Suppressor macrophage treated with lipopolysaccharide for 1 hour (primary cell): ENCODE measurements around the gene GGTLC2.
"Not testable (repeated sequence)": the region's sequence is repeated elsewhere in the genome, so short reads cannot be mapped to it uniquely, and the experiment has no call there.

Experiments
- DNase-seq, 3 donors: peaks; one replicate each; pipeline ENCODE4 v3.0.0-alpha.2; 2020 to 2022

GGTLC2 gene

DNA sequence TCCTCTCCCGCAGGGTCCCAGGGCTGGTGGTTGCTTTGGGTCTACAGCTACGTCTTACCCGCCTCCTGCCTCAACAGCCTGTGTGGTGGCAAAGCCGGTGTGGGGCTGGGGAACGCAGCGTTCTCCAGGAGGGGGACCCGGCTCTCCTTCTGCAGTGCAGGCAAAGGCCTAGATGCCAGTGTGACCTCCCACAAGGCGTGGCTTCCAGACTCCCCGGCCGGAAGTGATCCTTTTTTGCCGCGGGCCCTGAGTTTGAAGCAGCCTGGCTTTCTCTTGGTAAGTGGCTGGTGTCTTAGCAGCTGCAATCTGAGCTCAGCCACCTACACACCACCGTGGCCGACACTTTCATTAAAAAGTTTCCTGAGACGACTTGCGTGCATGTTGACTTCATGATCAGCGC, 6.1 kb upstream of the GGTLC2 start:
- not testable (repeated sequence) for DNase-seq

DNA sequence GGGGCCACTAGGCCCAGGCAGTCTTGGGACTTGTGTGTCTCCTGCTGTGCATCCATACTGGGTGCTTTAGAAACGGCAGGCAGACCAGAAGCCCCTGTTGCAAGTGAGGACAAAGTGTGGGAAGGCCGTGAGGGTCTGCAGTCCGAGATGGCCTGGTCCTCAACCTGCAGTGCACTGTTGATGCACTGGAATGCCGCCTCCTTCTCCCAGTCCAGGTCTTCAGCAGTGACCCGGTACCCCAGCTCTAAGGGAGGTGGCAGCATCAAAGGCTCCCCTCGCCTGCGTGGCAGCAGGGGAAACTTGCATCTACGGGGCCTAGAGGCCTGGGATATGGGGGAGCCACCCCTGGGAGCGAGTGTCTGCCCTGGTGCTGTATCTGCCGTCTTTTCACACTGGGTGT, 2.2 kb upstream of the GGTLC2 start:
- not testable (repeated sequence) for DNase-seq

- DNase-seq = not testable (repeated sequence)
Measured at GRCh38 chr22:22645969-22646368, 1.6 kb downstream of the GGTLC2 start.

GRCh38 chr22:22647952-22648351, 3.5 kb downstream of the GGTLC2 start:
- DNase-seq = not testable (repeated sequence)

DNA sequence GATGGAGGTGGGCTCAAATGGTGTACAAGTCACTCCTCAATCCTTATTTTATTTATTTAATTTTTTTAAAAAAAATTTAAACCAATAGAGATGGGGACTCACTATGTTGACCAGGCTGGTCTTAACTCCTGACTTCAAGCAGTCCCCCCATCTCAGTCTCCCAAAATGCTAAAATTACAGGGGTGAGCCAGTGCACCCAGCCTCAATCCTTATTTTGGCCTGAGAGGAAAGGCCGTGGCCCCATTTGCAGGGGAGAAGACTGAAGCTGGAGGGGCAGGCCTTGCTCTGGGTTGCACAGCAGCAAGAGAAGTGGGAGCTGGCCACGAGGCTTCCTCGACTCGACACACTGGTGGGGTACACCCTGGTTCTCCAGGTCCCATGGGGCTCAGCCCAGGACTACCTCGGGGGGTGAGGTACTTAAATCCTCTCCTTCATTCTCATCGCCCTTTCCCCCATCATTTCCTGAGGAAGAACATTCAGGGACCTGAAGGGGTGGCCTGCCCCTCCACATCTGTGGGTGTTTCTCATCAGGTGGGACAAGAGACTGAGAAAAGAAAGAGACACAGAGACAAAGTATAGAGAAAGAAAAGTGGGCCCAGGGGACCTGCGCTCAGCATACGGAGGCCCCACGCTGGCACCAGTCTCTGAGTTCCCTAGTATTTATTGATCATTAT, 4.6 kb downstream of the GGTLC2 start:
- DNase-seq = not testable (repeated sequence)

DNA sequence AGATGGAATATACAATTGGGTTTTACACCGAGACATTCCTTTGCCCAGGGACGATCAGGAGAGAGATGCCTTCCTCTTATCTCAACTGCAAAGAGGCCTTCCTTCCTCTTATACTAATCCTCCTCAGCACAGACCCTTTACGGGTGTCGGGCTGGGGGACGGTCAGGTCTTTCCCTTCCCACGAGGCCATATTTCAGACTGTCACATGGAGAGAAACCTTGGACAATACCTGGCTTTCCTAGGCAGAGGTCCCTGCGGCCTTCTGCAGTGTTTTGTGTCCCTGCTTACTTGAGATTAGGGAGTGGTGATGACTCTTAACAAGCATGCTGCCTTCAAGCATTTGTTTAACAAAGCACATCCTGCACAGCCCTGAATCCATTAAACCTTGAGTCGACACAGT, 5.3 kb downstream of the GGTLC2 start:
- not testable (repeated sequence) for DNase-seq

DNA sequence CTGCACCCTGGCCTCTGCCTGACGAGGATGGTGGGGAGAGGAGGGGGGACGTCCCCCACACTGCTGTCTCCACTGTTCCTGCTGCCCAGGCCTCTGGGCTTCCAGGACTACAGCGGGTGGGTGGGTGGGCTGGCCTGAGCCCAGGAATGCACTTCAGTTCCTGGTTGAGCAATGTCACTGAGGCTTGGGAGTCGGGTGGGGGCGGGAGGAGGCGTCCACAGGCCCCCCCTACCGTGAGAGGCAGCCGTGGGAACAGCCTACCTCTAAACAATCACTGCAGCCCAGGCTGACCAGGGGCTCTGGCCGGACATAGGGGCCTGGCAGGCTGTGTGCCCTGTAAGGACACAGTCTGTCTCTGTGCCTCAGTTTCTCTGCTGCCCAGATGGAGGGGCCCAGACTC, 6.0 kb downstream of the GGTLC2 start:
- DNase-seq = not testable (repeated sequence)

DNA sequence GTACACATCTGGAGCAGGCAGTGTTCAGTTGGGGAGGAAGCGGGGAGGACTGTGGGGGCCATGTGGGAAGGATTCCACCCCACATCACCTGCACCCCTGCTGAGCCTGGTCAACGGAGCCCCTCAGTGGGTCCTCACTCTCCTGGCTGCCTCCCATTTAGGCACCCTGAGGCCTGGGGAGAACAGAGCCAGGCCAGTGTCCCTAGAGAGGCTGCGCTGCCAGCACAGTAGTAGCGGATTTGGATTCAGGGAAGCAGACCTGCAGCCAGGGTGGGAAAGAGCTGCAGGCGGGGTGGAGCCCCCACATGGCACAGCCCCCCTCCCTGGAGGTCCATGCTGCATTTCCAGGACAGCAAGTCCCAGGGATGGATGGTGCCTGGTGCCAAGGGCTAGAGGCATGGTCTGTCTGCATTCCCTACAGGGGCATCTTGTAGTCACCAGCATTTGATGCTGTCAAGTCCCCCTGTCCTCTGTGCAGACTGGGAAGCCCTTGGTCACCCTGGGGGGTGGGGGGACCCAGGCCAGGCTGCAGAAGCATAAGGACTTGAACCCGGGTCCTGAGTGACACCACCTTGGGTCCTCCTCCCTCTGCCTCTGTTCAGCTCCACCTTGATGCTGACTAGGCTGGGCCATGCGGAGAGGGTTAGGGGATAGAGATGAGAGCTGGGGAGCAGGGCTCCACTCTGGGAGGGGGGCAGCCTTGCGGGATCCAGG, 6.5 kb downstream of the GGTLC2 start:
- not testable (repeated sequence) for DNase-seq

DNA sequence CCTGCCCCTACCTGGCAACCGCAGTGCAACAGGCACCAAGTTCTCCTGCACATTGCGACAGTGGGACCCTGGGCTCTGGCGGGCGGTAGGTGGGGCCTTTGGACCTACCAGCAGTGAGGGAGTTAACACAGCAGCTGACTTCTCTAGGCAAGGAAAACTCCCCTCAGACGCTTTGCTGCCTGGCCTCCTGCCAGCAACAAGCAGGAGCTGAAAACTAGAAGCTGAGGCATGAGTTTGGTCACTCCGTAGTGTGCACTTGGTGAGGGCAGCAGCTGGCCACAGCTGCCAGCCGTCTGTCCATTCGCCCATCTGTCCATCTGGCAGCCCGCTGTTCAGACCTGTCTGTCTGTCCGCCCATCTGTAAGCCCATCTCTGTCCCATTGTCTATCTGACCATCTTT, 7.2 kb downstream of the GGTLC2 start:
- peak in 1 of 3 donors; percentile 10 for DNase-seq

DNA sequence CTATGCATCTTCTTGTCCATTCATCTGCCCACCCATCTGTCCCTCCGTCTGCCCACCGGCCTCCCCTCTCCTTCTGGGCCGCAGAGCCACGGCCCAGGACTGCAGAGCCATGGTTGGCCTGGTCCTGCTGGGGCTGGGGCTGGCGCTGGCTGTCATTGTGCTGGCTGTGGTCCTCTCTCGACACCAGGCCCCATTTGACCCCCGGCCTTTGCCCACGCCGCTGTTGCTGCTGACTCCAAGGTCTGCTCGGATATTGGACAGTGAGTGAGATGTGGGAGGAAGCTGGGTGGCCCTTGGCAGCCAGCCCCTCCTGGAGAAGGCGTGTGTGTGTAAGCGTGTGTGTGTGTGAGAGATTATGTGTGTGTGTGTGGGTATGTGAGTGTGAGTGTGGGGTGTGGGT, 7.7 kb downstream of the GGTLC2 start:
- not testable (repeated sequence) for DNase-seq

- DNase-seq = not testable (repeated sequence)
Measured at GRCh38 chr22:22652573-22652972, 8.2 kb downstream of the GGTLC2 start.

GRCh38 chr22:22653677-22654381, 9.4 kb downstream of the GGTLC2 start:
- not testable (repeated sequence) for DNase-seq

GRCh38 chr22:22655452-22656290, 11.3 kb downstream of the GGTLC2 start:
- peak in 1 of 3 donors; percentile 12 for DNase-seq

GRCh38 chr22:22657712-22658111, 13.3 kb downstream of the GGTLC2 start:
- DNase-seq = no peak

- no peak for DNase-seq
Measured at GRCh38 chr22:22661275-22661674, 16.9 kb downstream of the GGTLC2 start.

DNA sequence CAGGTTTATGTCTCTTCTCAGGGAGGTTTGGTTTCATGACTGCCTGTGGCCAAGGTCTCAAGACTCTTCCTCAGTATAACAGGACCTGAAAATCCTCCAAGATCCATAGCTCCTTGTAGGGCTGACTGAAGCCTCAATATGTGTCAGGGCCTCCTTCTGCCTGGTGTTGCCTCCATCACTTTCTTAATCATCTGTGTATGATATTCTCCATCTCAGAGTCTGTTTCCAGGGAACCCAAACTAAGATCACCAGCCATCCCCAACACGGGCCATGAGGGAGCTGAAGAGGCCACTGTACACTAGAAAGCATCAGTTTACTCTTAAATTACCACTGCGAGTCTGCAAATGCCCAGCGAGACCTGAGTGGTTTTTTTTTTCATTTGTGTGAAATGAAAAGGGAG, 17.7 kb downstream of the GGTLC2 start:
- DNase-seq = no peak

DNA sequence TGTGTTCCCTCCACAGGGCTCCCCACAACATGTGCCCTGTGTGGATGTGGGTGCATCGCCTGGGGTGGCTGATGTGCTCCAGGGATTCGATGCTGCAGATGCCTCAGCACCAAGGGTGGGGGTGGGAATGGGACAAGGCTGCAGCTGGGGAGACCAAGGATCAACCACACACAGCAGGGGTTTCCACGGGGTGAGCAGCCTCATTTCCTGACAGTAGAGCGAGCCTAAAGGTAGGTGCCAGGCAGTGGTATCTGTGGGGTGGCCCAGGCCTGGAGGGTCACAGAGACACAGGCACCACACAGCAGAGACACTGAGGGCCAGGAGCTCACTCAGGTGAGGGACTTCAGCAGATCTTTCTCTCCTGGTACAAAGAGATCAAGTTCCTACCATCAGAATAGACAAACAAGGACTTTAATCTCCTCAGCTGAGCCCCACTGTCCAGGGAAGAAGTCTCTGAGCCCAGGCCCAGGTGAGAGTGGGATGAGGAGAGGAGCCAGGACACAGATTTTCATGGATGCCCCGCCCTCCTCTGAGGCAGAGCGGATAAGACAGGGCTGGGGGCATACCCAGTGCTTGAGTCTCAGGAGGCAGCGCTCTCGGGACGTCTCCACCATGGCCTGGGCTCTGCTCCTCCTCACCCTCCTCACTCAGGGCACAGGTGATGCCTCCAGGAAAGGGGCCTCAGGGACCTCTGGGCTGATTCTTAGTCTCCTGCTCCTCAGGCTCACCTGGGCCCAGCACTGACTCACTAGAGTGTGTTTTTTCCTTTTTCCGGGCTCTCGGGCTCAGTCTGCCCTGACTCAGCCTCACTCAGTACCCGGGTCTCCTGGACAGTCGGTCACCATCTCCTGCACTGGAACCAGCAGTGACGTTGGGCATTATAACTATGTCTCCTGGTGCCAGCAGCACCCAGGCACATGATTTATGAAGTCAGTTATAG, 19.7 kb downstream of the GGTLC2 start:
- no peak for DNase-seq

GRCh38 chr22:22666307-22667091, 22.1 kb downstream of the GGTLC2 start:
- DNase-seq = peak; percentile 35 to 55 (median 47)

DNA sequence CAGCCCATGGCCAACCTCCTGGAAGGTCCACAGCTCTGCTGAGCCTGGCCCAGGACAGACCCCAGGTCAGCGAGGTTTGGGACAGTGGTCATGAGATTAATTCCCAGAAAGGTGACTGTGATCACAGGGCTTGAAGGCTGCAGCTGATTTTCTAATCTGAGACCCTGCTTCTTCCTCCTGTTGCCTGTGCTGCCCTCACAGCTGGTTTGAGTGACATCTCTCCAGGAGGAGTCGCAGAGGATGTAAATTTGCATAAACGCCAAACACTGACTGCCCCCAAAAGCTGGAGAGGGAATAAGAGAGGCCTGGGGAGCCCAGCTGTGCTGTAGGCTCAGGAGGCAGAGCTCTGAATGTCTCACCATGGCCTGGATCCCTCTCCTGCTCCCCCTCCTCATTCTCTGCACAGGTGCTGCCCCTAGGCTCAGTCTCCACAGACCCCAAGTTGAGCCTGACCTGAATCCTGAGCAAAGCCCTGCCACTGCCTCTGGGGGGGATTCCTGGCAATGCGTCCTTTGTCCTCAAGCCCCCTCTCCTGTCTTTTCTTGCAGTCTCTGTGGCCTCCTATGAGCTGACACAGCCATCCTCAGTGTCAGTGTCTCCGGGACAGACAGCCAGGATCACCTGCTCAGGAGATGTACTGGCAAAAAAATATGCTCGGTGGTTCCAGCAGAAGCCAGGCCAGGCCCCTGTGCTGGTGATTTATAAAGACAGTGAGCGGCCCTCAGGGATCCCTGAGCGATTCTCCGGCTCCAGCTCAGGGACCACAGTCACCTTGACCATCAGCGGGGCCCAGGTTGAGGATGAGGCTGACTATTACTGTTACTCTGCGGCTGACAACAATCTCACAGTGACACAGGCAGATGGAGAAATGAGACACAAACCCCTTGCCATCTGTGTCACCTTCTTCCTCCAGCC, 23.8 kb downstream of the GGTLC2 start:
- no peak for DNase-seq

- no peak for DNase-seq
Measured at GRCh38 chr22:22669093-22669492, 24.7 kb downstream of the GGTLC2 start.
